Fibroblast of skin of left biceps (primary cell): Measurements from ENCODE around the gene ADD1.
A peak's percentile ranks its signal among the peaks of the same experiment; 100 is the strongest.
"Not testable (repeated sequence)": the region's sequence is repeated elsewhere in the genome, so short reads cannot be mapped to it uniquely, and the experiment has no call there.

Experiments used
- DNase-seq, 2 experiments: peaks; one replicate each; pipeline ENCODE4 v3.0.0-alpha.2; 2013; ENCODE audit warnings: low read depth in 2 of 2

Gene ADD1

GRCh38 chr4:2934077-2934812 is 90.6 kb downstream of the ADD1 start:
- DNase-seq = no peak

GRCh38 chr4:2934813-2935761 is 91.4 kb downstream of the ADD1 start:
- DNase-seq = peak; percentile 57 to 67

GRCh38 chr4:2935762-2936743 is 92.4 kb downstream of the ADD1 start:
- DNase-seq = no peak

GRCh38 chr4:2936773-2937145 is 93.1 kb downstream of the ADD1 start:
- DNase-seq = no peak

- no peak for DNase-seq
Observed at GRCh38 chr4:2937146-2937857, 93.7 kb downstream of the ADD1 start.

- no peak for DNase-seq
Observed at GRCh38 chr4:2937986-2938385, 94.3 kb downstream of the ADD1 start.

- not testable (repeated sequence) for DNase-seq
Observed at GRCh38 chr4:2938411-2938810, 94.8 kb downstream of the ADD1 start.

GRCh38 chr4:2938906-2939305 is 95.3 kb downstream of the ADD1 start:
- no peak for DNase-seq

GRCh38 chr4:2939383-2940243 is 96.0 kb downstream of the ADD1 start:
- no peak for DNase-seq

- DNase-seq = no peak
Observed at GRCh38 chr4:2940267-2941137, 96.9 kb downstream of the ADD1 start.

- no peak for DNase-seq
Observed at GRCh38 chr4:2941138-2942036, 97.7 kb downstream of the ADD1 start.

- DNase-seq = no peak
Observed at GRCh38 chr4:2942037-2942531, 98.4 kb downstream of the ADD1 start.

GRCh38 chr4:2942532-2943363 is 99.1 kb downstream of the ADD1 start:
- no peak for DNase-seq

- no peak for DNase-seq
Observed at GRCh38 chr4:2943364-2944090, 99.9 kb downstream of the ADD1 start.

GRCh38 chr4:2944091-2944482 is 100.4 kb downstream of the ADD1 start:
- DNase-seq = no peak
